SK-N-MC (cell line): ENCODE data around the gene EIF5A.
"Not testable (repeated sequence)": the region's sequence is repeated elsewhere in the genome, so short reads cannot be mapped to it uniquely, and the experiment has no call there.

Source experiments
- DNase-seq: peaks from one replicate; pipeline ENCODE4 v3.0.0-alpha.2; 2011; ENCODE audit warnings: low read depth, low spot score
- H3K27ac ChIP-seq: fragments of 200-600 bp; sonication (generic); 2 replicates; pipeline ENCODE4 v1.5.1; 2016; ENCODE audit warnings: mixed run types
- H3K36me3 ChIP-seq: fragments of 200-600 bp; sonication (generic); 2 replicates; pipeline ENCODE4 v1.6.1; 2017; ENCODE audit warnings: antibody characterized with exemption, low read length, mixed read lengths; ENCODE audit not compliant: insufficient read depth
- H3K4me3 ChIP-seq: fragments of 200-600 bp; sonication (generic); 2 replicates; pipeline ENCODE4 v1.5.1; 2016
- H3K9ac ChIP-seq: fragments of 200-600 bp; sonication (generic); 2 replicates; pipeline ENCODE4 v1.8.0; 2017; ENCODE audit warnings: mixed run types, mixed read lengths; ENCODE audit not compliant: insufficient read length
- H3K9me3 ChIP-seq: fragments of 200-600 bp; sonication (generic); 2 replicates; pipeline ENCODE4 v1.6.1; 2017; ENCODE audit warnings: low read depth, mild to moderate bottlenecking, antibody characterized with exemption, low read length, moderate library complexity, mixed read lengths
- EZH2 ChIP-seq: fragments of 200-600 bp; sonication (generic); IDR thresholded peaks from one replicate; pipeline ENCODE4 v1.6.1; 2017; ENCODE audit warnings: antibody characterized with exemption
- FOXP2 ChIP-seq: optimal IDR thresholded peaks from 2 replicates; pipeline ENCODE3; 2011; ENCODE audit warnings: mild to moderate bottlenecking, moderate library complexity; ENCODE audit not compliant: insufficient read depth; ENCODE audit errors: extremely low read length, control extremely low read depth
- POLR2AphosphoS5 ChIP-seq: IDR thresholded peaks from 2 replicates; pipeline ENCODE4 v1.6.1; 2012; ENCODE audit warnings: mild to moderate bottlenecking, low read depth, low read length, borderline replicate concordance

EIF5A gene

GRCh38 chr17:7334938-7335538, 27.6 kb downstream of the EIF5A start:
- Histone ChIP-seq H3K9me3 (no peaks in the 10 kb centered on the region), H3K27ac (no peak overlapping the region), H3K4me3 (no peak overlapping the region), H3K36me3 (no peaks in the 10 kb centered on the region), H3K9ac (no peak overlapping the region)
- no peak for TF ChIP-seq POLR2AphosphoS5
- no peak for TF ChIP-seq EZH2
- TF ChIP-seq FOXP2: no peak
- no peak for DNase-seq

GRCh38 chr17:7335765-7336164, 28.3 kb downstream of the EIF5A start:
- not testable (repeated sequence) for H3K9me3 ChIP-seq, DNase-seq, H3K4me3 ChIP-seq, H3K36me3 ChIP-seq, H3K27ac ChIP-seq, H3K9ac ChIP-seq

- Histone ChIP-seq H3K36me3 (no peaks in the 10 kb centered on the region), H3K9ac (no peak within 1 kb of the TSS), H3K27ac (no peak within 1 kb of the TSS), H3K4me3 (no peak within 1 kb of the TSS), H3K9me3 (no peaks in the 10 kb centered on the region)
- TF ChIP-seq EZH2 (no peak), FOXP2 (no peak), POLR2AphosphoS5 (no peak)
- DNase-seq: no peak
Measured at GRCh38 chr17:7336240-7337175, 29.1 kb downstream of the EIF5A start, which contains the start of gene ACAP1. TSS of gene ACAP1 (plus strand) at chr17:7336529. CDS start at chr17:7336735, 206 bp downstream.

GRCh38 chr17:7337600-7337999, 30.2 kb downstream of the EIF5A start:
- H3K36me3 ChIP-seq, H3K9ac ChIP-seq, H3K27ac ChIP-seq: not testable (repeated sequence)

GRCh38 chr17:7340179-7340578, 32.8 kb downstream of the EIF5A start:
- no peaks in the 10 kb centered on the region for H3K36me3 ChIP-seq
- no peak for DNase-seq
- TF ChIP-seq POLR2AphosphoS5 (no peak), FOXP2 (no peak), EZH2 (no peak)
- H3K9me3 ChIP-seq: no peaks in the 10 kb centered on the region
- no peak overlapping the region for H3K27ac ChIP-seq
- H3K4me3 ChIP-seq: no peak overlapping the region
- no peak overlapping the region for H3K9ac ChIP-seq

More at GRCh38 chr17:7337600-7337999, 30.2 kb downstream of the EIF5A start:
- H3K4me3 ChIP-seq, DNase-seq, H3K9me3 ChIP-seq: not testable (repeated sequence)

GRCh38 chr17:7341842-7342241, 34.4 kb downstream of the EIF5A start:
- Histone ChIP-seq H3K9me3 (no peaks in the 10 kb centered on the region), H3K36me3 (no peaks in the 10 kb centered on the region), H3K27ac (no peak overlapping the region), H3K4me3 (no peak overlapping the region), H3K9ac (no peak overlapping the region)
- TF ChIP-seq FOXP2: no peak
- no peak for TF ChIP-seq POLR2AphosphoS5
- no peak for TF ChIP-seq EZH2
- no peak for DNase-seq

- no peak for TF ChIP-seq FOXP2
Measured at GRCh38 chr17:7343250-7343649, 35.8 kb downstream of the EIF5A start.

GRCh38 chr17:7346761-7347614, 39.6 kb downstream of the EIF5A start:
- DNase-seq: no peak
- Histone ChIP-seq H3K9ac (no peak overlapping the region), H3K27ac (no peak overlapping the region), H3K36me3 (no peaks in the 10 kb centered on the region), H3K9me3 (no peaks in the 10 kb centered on the region), H3K4me3 (no peak overlapping the region)
- TF ChIP-seq EZH2: no peak
- TF ChIP-seq POLR2AphosphoS5: no peak
- no peak for TF ChIP-seq FOXP2

More at GRCh38 chr17:7343250-7343649, 35.8 kb downstream of the EIF5A start:
- no peak overlapping the region for H3K9ac ChIP-seq
- no peaks in the 10 kb centered on the region for H3K9me3 ChIP-seq
- no peak overlapping the region for H3K27ac ChIP-seq
- no peak overlapping the region for H3K4me3 ChIP-seq
- H3K36me3 ChIP-seq: no peaks in the 10 kb centered on the region
- DNase-seq: no peak
